HepG2 (cell line): ENCODE results near the gene ZNF584. TPM values are rescaled to one million over a fixed set of nuclear protein-coding genes. Genes with fewer than 3 reads are reported as not detected.

ENCODE experiments used
- MTA3 ChIP-seq: sonication (generic); formaldehyde crosslinking; IDR thresholded peaks from 2 replicates; pipeline ENCODE4 v1.4.0; 2020; ENCODE audit warnings: missing genetic modification reagents
- NR2F2 ChIP-seq: IDR thresholded peaks from 2 replicates; pipeline ENCODE4 v1.6.1; 2012; ENCODE audit warnings: low read depth, inconsistent platforms, borderline replicate concordance
- REST ChIP-seq, 2 experiments: IDR thresholded peaks; 2 replicates each; pipeline ENCODE4 v1.6.1; 2011 to 2012; ENCODE audit warnings: low read length in 2 of 2, borderline replicate concordance in 1 of 2, low read depth in 1 of 2, mild to moderate bottlenecking in 1 of 2, moderate library complexity in 1 of 2
- RORA ChIP-seq: sonication (generic); formaldehyde crosslinking; IDR thresholded peaks from 2 replicates; pipeline ENCODE4 v1.5.0; 2020; ENCODE audit warnings: mild to moderate bottlenecking, missing genetic modification reagents, moderate library complexity
- ZNF367 ChIP-seq: sonication (generic); formaldehyde crosslinking; IDR thresholded peaks from 2 replicates; pipeline ENCODE4 v1.4.0; 2020; ENCODE audit warnings: missing genetic modification reagents, borderline replicate concordance
- ZNF556 ChIP-seq: sonication (generic); formaldehyde crosslinking; IDR thresholded peaks from 2 replicates; pipeline ENCODE4 v1.4.0; 2020; ENCODE audit warnings: mild to moderate bottlenecking, missing genetic modification reagents, borderline replicate concordance
- polyA plus RNA-seq, 8 experiments: library from polyadenylated mRNA; depleted of rRNA in 3 of 8; stranded (reverse) in 7 of 8; unstranded in 1 of 8; fragments of >200 nt; fragmentation: Illumina TruSeq in 4 of 8; extraction: Trizol in 4 of 8; gene quantifications; 2 replicates each; pipeline versions ENCODE4 v1.2.1 to v1.2.3, GENCODE V29; 2011 to 2016; ENCODE audit warnings: low read depth in 4 of 8, missing spikeins in 1 of 8, mixed read lengths in 1 of 8; ENCODE audit not compliant: insufficient read depth in 1 of 8
- total RNA-seq, 5 experiments: library from RNA; depleted of rRNA; stranded (reverse); fragments of >200 nt; fragmentation: Illumina TruSeq; extraction: Trizol; gene quantifications; 2 replicates each; pipeline ENCODE4 v1.2.3, GENCODE V29; 2016; ENCODE audit warnings: low read depth in 1 of 5
- TF ChIP-seq, protein P1 (sequence below): sonication (generic); formaldehyde crosslinking; IDR thresholded peaks from 2 replicates; pipeline ENCODE4 v1.4.0; 2020; ENCODE audit warnings: mild to moderate bottlenecking, low read depth, missing genetic modification reagents
- TF ChIP-seq, protein P2 (sequence below): sonication (generic); formaldehyde crosslinking; IDR thresholded peaks from 2 replicates; pipeline ENCODE4 v1.5.0; 2020; ENCODE audit warnings: mild to moderate bottlenecking, missing genetic modification reagents, moderate library complexity
- TF ChIP-seq, protein P3 (sequence below): sonication (generic); formaldehyde crosslinking; IDR thresholded peaks from 2 replicates; pipeline ENCODE4 v1.9.0; 2022; ENCODE audit warnings: missing genetic modification reagents, mild to moderate bottlenecking, borderline replicate concordance

Gene ZNF584
- total and polyA plus RNA-seq, 2 of the 13 experiments (the other 11 are each of a cell fraction or from before 2014, with no cell fraction given) = 2.4 to 7.0 TPM

DNA sequence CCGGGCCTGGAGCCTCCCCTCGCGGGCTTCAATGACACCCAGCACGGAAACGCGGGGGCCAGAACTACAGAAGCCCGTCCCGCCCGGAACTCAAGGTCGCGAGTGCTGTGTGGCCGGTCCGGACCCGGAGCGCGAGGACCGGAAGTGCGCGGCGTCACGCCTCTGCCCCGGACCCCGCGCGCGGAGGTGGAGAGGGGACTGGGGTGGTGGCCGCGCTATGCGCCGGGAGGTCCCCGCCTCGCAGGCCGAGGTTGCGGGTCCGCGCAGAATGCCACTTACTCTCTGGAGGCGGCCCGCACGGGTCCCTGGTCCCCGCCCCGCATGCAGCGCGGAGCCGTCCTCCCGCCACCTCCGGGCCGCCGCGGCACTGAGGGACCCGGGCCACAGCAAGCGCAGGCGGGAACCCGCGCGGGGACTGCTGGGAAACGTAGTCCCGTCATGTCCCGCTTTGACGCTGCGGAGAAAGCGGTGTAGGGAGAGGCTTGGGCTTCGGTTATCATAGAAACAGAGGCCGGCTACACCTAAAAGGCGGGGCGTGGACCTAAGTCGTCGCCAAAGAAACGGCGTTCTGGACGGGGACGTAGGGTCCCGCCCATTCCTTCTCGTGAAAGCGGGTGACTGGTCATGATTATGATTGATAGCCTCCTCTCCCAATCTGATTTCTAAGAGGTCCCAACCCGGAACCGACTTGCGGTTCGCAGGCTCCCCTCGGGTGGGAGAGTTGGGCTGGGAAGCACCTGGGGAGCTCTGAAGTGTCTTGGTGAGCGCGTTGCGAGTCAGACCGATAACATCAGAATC, 27.6 kb upstream of the ZNF584 start, which contains the start of gene ZNF837 (continued):
- peak; percentile 97; the same call in 1 of the 2 replicates for TF ChIP-seq ZNF556 (CRISPR knock-in tag)
- TF ChIP-seq, protein P1, sequence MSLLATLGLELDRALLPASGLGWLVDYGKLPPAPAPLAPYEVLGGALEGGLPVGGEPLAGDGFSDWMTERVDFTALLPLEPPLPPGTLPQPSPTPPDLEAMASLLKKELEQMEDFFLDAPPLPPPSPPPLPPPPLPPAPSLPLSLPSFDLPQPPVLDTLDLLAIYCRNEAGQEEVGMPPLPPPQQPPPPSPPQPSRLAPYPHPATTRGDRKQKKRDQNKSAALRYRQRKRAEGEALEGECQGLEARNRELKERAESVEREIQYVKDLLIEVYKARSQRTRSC (CRISPR knock-in tag) = no peak
- no peak for TF ChIP-seq RORA
- peak in 1 of 2 experiments; percentile 42; a peak in 1 of 4 replicates for TF ChIP-seq REST (IDR thresholded peaks at IDR 0.05; ENCODE audit: borderline replicate concordance in 1 of 2, low read depth in 1 of 2, low read length in 2 of 2)
- TF ChIP-seq, protein P2, sequence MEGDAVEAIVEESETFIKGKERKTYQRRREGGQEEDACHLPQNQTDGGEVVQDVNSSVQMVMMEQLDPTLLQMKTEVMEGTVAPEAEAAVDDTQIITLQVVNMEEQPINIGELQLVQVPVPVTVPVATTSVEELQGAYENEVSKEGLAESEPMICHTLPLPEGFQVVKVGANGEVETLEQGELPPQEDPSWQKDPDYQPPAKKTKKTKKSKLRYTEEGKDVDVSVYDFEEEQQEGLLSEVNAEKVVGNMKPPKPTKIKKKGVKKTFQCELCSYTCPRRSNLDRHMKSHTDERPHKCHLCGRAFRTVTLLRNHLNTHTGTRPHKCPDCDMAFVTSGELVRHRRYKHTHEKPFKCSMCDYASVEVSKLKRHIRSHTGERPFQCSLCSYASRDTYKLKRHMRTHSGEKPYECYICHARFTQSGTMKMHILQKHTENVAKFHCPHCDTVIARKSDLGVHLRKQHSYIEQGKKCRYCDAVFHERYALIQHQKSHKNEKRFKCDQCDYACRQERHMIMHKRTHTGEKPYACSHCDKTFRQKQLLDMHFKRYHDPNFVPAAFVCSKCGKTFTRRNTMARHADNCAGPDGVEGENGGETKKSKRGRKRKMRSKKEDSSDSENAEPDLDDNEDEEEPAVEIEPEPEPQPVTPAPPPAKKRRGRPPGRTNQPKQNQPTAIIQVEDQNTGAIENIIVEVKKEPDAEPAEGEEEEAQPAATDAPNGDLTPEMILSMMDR = peak; percentile 46
- TF ChIP-seq ZNF367 (CRISPR knock-in tag) = no peak
- TF ChIP-seq NR2F2 = no peak
- TF ChIP-seq, protein P3, sequence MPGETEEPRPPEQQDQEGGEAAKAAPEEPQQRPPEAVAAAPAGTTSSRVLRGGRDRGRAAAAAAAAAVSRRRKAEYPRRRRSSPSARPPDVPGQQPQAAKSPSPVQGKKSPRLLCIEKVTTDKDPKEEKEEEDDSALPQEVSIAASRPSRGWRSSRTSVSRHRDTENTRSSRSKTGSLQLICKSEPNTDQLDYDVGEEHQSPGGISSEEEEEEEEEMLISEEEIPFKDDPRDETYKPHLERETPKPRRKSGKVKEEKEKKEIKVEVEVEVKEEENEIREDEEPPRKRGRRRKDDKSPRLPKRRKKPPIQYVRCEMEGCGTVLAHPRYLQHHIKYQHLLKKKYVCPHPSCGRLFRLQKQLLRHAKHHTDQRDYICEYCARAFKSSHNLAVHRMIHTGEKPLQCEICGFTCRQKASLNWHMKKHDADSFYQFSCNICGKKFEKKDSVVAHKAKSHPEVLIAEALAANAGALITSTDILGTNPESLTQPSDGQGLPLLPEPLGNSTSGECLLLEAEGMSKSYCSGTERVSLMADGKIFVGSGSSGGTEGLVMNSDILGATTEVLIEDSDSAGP (CRISPR knock-in tag) = peak; percentile 98
- no peak for TF ChIP-seq MTA3
